Kidney (tissue), 14 donors: ENCODE results near the gene GPX5. TPM values are rescaled to one million over a fixed set of nuclear protein-coding genes. Genes with fewer than 3 reads are reported as not detected.

Source experiments
- DNase-seq, 5 donors: peaks; one replicate each; pipeline ENCODE4 v3.0.0-alpha.2; 2013 to 2020
- FAIRE-seq: peaks from 2 replicates; lab custom pipeline; 2012; peaks lifted over from hg19 to GRCh38; lab: Jason Lieb, UNC
- H3K27ac ChIP-seq, 2 donors: one replicate each; pipeline ENCODE4 v1.7.0; 2013; ENCODE audit warnings: low read depth in 2 of 2, low read length in 2 of 2, inconsistent platforms in 1 of 2
- H3K27me3 ChIP-seq: one replicate; pipeline ENCODE4 v1.7.1; 2013; ENCODE audit warnings: low read length, inconsistent platforms; ENCODE audit not compliant: control insufficient read depth, insufficient read depth
- H3K36me3 ChIP-seq, 3 donors: one replicate each; pipeline versions ENCODE4 v1.7.0 to v1.7.1; 2013; ENCODE audit warnings: low read length in 3 of 3, control low read depth in 1 of 3, inconsistent platforms in 1 of 3; ENCODE audit not compliant: insufficient read depth in 3 of 3, control insufficient read depth in 2 of 3
- H3K4me1 ChIP-seq, 3 donors: one replicate each; pipeline versions ENCODE4 v1.7.0 to v1.7.1; 2013; ENCODE audit warnings: low read length in 3 of 3, inconsistent platforms in 1 of 3, low read depth in 1 of 3; ENCODE audit not compliant: control insufficient read depth in 2 of 3, insufficient read depth in 2 of 3
- H3K4me3 ChIP-seq, 3 donors: one replicate each; pipeline versions ENCODE4 v1.7.0 to v1.8.1; 2013; ENCODE audit warnings: low read length in 3 of 3, control low read depth in 1 of 3, inconsistent platforms in 1 of 3
- H3K9ac ChIP-seq, 3 donors: one replicate each; pipeline versions ENCODE4 v1.7.0 to v1.7.1; 2013; ENCODE audit warnings: low read length in 3 of 3, control low read depth in 1 of 3, inconsistent platforms in 1 of 3
- H3K9me3 ChIP-seq, 3 donors: one replicate each; pipeline versions ENCODE4 v1.7.0 to v1.7.1; 2013; ENCODE audit warnings: low read length in 3 of 3, control low read depth in 1 of 3, inconsistent platforms in 1 of 3; ENCODE audit not compliant: control insufficient read depth in 2 of 3, insufficient read depth in 1 of 3
- CTCF ChIP-seq: IDR thresholded peaks from 3 replicates; pipeline ENCODE4 v1.5.1; 2012; ENCODE audit warnings: mild to moderate bottlenecking, moderate library complexity, borderline replicate concordance; ENCODE audit not compliant: insufficient read depth; ENCODE audit errors: extremely low read depth
- intact Hi-C: fragments of 100-400 bp; cut with DNase I; formaldehyde crosslinking; loops from one replicate; pipeline ENCODE4 v1.11.1; 2022
- polyA plus RNA-seq: library from polyadenylated mRNA; stranded (reverse); fragments of 350-450 nt; fragmentation: Illumina TruSeq; extraction: RNeasy Lipid Tissue Mini Kit (QIAGEN cat#74804); gene quantifications from one replicate; pipeline ENCODE4 v1.2.3, GENCODE V29; 2014; ENCODE audit warnings: low read depth, low replicate concordance; ENCODE audit not compliant: insufficient read depth
- total RNA-seq: library from RNA; stranded (reverse); fragmentation: NEBNext Ultra II Directional; extraction: Animal tissue kit (Norgen Biotek cat#: 25700); gene quantifications from one replicate; pipeline ENCODE4 v1.2.1, GENCODE V29; 2021
- donor health status: control.
- donor health status: control.
- donor health status: control.
- donor health status: control.
- donor health status: control.
- donor health status: DM: yes; HTN: yes; CAD: no.
- donor health status: Normal renal cell carcinoma (clear cell type).

Gene GPX5
- total and polyA plus RNA-seq, 2 donors from 2014 or later, result not detected

- intact Hi-C loops, result no loop called here
- H3K9me3 ChIP-seq, result no peaks in the 10 kb centered on the region
- FAIRE-seq, result no peak
- TF ChIP-seq CTCF, result no peak
- no peak overlapping the region for H3K9ac ChIP-seq
- H3K27me3 ChIP-seq, result peaks cover 19% of the 10 kb centered on the region
- no peak for DNase-seq
- H3K27ac ChIP-seq, result no peak overlapping the region
- no peaks in the 10 kb centered on the region for H3K4me1 ChIP-seq
- no peaks in the 10 kb centered on the region for H3K36me3 ChIP-seq
- H3K4me3 ChIP-seq, result no peak overlapping the region
These were observed 33.7 kb upstream of the GPX5 start for GRCh38 chr6:28491984-28492317.

- no peak overlapping the region for H3K4me3 ChIP-seq
- peak in 2 of 5 donors; percentile 20 to 39 for DNase-seq
- FAIRE-seq, result no peak
- no peak for TF ChIP-seq CTCF
- no peaks in the 10 kb centered on the region for H3K36me3 ChIP-seq
- no peaks in the 10 kb centered on the region for H3K4me1 ChIP-seq
- intact Hi-C loops, result no loop called here
- H3K9me3 ChIP-seq, result no peaks in the 10 kb centered on the region
- no peak overlapping the region for H3K27ac ChIP-seq
- no peak overlapping the region for H3K9ac ChIP-seq
- H3K27me3 ChIP-seq, result peaks cover 10% of the 10 kb centered on the region
These were observed 29.4 kb upstream of the GPX5 start for GRCh38 chr6:28496099-28496779.

GRCh38 chr6:28497306-28497705, 28.4 kb upstream of the GPX5 start:
- Histone ChIP-seq H3K27ac (no peak overlapping the region), H3K36me3 (no peaks in the 10 kb centered on the region), H3K4me3 (no peak overlapping the region), H3K9ac (no peak overlapping the region), H3K9me3 (no peaks in the 10 kb centered on the region), H3K27me3 (peaks cover 5% of the 10 kb centered on the region), H3K4me1 (no peaks in the 10 kb centered on the region)
- TF ChIP-seq CTCF, result no peak
- DNase-seq (no peak), FAIRE-seq (no peak)
- intact Hi-C loops, result no loop called here

- Histone ChIP-seq H3K27me3 (peaks cover 2% of the 10 kb centered on the region), H3K9ac (no peak overlapping the region), H3K36me3 (no peaks in the 10 kb centered on the region), H3K4me3 (no peak overlapping the region), H3K4me1 (no peaks in the 10 kb centered on the region), H3K27ac (no peak overlapping the region), H3K9me3 (no peaks in the 10 kb centered on the region)
- FAIRE-seq (no peak), DNase-seq (no peak)
- intact Hi-C loops, result no loop called here
- no peak for TF ChIP-seq CTCF
These were observed 27.8 kb upstream of the GPX5 start for GRCh38 chr6:28497893-28498292.
